GM19324 (cell line): ENCODE measurements around the gene UBAC2.

Experiments used
- ATAC-seq: cut with Tn5 transposase; IDR thresholded peaks from one replicate; pipeline ENCODE4 v1.9.1; 2021; ENCODE audit warnings: mild to moderate bottlenecking, moderate library complexity; ENCODE audit not compliant: unreplicated experiment, low FRiP score

Gene UBAC2

GRCh38 chr13:99352351-99353245 lies 151.9 kb downstream of the UBAC2 start:
- ATAC-seq, result no peak

- ATAC-seq, result no peak
Observed at GRCh38 chr13:99353246-99353600, 152.6 kb downstream of the UBAC2 start.

GRCh38 chr13:99353836-99354235 lies 153.2 kb downstream of the UBAC2 start:
- no peak for ATAC-seq

GRCh38 chr13:99354371-99354951 lies 153.8 kb downstream of the UBAC2 start:
- no peak for ATAC-seq

GRCh38 chr13:99355267-99356011 lies 154.8 kb downstream of the UBAC2 start:
- ATAC-seq, result no peak

- no peak for ATAC-seq
Observed at GRCh38 chr13:99356012-99356261, 155.3 kb downstream of the UBAC2 start.

- peak; percentile 63 for ATAC-seq
Observed at GRCh38 chr13:99356262-99357091, 155.8 kb downstream of the UBAC2 start.

- no peak for ATAC-seq
Observed at GRCh38 chr13:99357131-99357596, 156.5 kb downstream of the UBAC2 start.

GRCh38 chr13:99357941-99358340 lies 157.3 kb downstream of the UBAC2 start:
- no peak for ATAC-seq

GRCh38 chr13:99359528-99359927 lies 158.9 kb downstream of the UBAC2 start:
- ATAC-seq, result no peak

GRCh38 chr13:99360696-99361095 lies 160.0 kb downstream of the UBAC2 start:
- ATAC-seq, result no peak

- no peak for ATAC-seq
Observed at GRCh38 chr13:99361197-99361596, 160.5 kb downstream of the UBAC2 start.

- ATAC-seq, result no peak
Observed at GRCh38 chr13:99362362-99362761, 161.7 kb downstream of the UBAC2 start.

- ATAC-seq, result no peak
Observed at GRCh38 chr13:99363391-99363790, 162.7 kb downstream of the UBAC2 start.

GRCh38 chr13:99363949-99364348 lies 163.3 kb downstream of the UBAC2 start:
- peak; percentile 45 for ATAC-seq

GRCh38 chr13:99366075-99366987 lies 165.7 kb downstream of the UBAC2 start:
- no peak for ATAC-seq

GRCh38 chr13:99367106-99367616 lies 166.5 kb downstream of the UBAC2 start:
- ATAC-seq, result no peak

GRCh38 chr13:99367663-99368448 lies 167.2 kb downstream of the UBAC2 start:
- ATAC-seq, result no peak
